Choroid plexus epithelial cell (primary cell): ENCODE measurements around the gene MNAT1.
A peak's percentile ranks its signal among the peaks of the same experiment; 100 is the strongest.
"Not testable (repeated sequence)": the region's sequence is repeated elsewhere in the genome, so short reads cannot be mapped to it uniquely, and the experiment has no call there.

Experiments
- DNase-seq: peaks from one replicate; pipeline ENCODE4 v3.0.0-alpha.2; 2010; ENCODE audit warnings: low read depth
- H3K4me3 ChIP-seq: 2 replicates; pipeline ENCODE4 v1.5.1; 2011; ENCODE audit warnings: low read depth, mild to moderate bottlenecking, control low read depth, low read length, moderate library complexity
- TF ChIP-seq, protein P1 (sequence below): conservative IDR thresholded peaks from 2 replicates; pipeline ENCODE4 v1.5.1; 2011; ENCODE audit warnings: low read depth, mild to moderate bottlenecking, control low read depth, inconsistent platforms, low read length, moderate library complexity

Gene MNAT1

DNA sequence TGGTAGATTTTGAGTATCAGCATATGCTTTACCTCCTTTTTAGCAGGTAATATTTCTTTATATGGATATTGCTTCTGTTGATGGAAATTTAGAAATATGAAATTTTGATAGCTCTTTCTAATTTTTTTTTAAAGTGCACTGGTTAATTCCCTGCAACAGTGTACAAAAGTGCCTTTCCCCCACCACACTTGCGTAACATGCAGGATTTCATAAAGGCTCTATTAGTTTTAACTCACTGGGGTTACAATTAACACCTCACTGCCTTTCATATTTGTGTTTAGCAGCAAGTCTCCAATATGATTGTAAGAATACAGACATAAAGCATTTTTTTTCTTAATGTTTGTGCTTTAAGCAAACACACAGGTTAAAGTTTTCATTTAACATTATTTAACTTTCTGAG lies 25.6 kb downstream of the MNAT1 start:
- no peak overlapping the region for H3K4me3 ChIP-seq
- TF ChIP-seq, protein P1, sequence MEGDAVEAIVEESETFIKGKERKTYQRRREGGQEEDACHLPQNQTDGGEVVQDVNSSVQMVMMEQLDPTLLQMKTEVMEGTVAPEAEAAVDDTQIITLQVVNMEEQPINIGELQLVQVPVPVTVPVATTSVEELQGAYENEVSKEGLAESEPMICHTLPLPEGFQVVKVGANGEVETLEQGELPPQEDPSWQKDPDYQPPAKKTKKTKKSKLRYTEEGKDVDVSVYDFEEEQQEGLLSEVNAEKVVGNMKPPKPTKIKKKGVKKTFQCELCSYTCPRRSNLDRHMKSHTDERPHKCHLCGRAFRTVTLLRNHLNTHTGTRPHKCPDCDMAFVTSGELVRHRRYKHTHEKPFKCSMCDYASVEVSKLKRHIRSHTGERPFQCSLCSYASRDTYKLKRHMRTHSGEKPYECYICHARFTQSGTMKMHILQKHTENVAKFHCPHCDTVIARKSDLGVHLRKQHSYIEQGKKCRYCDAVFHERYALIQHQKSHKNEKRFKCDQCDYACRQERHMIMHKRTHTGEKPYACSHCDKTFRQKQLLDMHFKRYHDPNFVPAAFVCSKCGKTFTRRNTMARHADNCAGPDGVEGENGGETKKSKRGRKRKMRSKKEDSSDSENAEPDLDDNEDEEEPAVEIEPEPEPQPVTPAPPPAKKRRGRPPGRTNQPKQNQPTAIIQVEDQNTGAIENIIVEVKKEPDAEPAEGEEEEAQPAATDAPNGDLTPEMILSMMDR = no peak
- no peak for DNase-seq

DNA sequence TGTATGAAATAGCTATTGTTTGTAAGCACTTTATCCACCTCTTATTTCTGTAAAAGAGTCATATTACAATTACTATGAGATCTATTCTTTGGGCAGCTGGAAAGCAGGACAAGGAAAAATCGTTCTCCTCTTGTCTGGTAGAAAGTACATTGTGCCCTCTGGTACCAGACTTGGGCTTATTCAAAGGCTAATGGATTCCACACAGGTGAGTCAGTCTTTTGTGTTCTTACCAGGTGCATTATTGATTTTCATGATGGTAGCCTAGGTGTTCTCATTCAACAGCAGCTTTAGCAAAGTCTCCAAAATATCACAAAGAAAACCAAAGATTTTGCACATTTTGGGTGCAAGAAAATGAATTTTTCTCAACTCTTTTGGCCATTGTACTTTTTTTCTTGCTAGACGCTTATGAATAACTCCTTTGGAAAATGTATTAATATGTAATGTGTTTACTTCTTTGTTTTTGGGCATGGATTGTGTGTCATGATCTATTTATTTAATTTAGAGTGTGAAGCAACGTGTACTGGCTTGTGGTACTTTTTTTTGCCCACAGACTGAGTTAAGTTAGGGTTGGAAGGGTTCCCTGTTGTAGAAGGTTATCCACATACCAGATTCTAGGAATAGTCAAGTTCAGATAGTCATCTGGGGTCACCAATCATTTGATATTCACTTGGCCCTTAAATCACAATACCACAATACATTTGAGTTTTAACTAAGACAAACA lies 26.2 kb downstream of the MNAT1 start:
- TF ChIP-seq, protein P1 = no peak
- DNase-seq = no peak
- H3K4me3 ChIP-seq = no peak overlapping the region

DNA sequence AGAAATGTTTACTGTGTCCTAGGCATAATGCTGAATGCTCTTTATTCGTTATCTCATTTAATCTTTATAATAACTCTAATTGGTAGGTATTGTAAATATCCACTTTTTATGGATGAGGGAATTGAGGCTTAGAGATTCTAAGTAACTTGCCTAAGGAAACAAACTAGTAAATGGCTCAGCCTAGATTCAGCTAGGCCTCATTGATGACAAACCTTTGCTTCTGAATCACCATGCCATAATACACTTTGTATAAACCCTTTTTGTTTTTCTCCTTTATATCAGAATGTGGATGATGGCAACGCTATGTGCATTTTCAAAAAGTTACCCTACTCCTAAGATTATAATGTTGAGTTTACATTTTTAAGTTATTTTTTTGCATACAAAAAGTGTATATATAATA lies 34.0 kb downstream of the MNAT1 start:
- no peak overlapping the region for H3K4me3 ChIP-seq
- DNase-seq = no peak
- TF ChIP-seq, protein P1 = no peak

DNA sequence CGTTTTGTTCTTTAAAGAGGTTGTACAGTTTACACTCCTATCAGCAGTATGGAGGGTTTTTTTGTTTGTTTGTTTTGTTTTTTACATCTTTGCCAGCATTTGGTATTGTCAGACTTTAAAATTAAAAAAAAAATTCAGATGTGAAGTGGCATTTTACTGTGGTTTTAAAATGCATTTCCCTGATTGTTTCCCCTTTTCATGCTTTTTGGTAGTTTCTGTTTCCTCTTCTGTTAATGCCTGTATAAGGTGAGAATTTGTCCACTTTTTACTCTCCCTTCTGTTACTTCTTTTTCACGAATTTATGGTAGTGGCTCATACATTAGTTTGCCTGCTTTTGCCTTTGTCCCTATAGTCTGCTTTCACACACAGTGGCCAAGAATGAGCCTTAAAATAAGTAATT lies 36.6 kb downstream of the MNAT1 start:
- no peak for DNase-seq
- TF ChIP-seq, protein P1 = no peak
- no peak overlapping the region for H3K4me3 ChIP-seq

GRCh38 chr14:60773558-60773957 lies 39.0 kb downstream of the MNAT1 start:
- H3K4me3 ChIP-seq = no peak overlapping the region
- TF ChIP-seq, protein P1 = no peak
- no peak for DNase-seq

DNA sequence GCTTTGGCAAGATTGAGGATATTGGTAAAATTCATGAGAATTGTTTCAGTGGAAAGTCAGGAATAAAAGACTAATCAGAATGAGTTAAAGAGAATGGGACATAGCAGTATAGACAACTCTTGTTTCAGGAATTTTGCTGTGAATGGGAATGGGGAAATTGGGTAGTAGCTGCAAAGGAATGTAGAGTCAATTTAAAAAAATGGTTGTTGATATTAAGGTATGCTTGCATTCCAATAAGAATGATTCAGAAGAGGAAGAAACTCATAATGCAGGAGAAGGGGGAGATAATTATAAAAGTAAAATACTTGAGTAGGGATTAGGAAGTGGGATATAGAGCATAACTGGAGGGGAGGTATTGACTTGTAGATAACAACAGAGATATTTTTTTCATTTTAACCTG lies 40.7 kb downstream of the MNAT1 start:
- TF ChIP-seq, protein P1 = no peak
- peak; percentile 68 for DNase-seq
- no peak overlapping the region for H3K4me3 ChIP-seq

- H3K4me3 ChIP-seq = no peak overlapping the region
- DNase-seq = peak; percentile 78
- TF ChIP-seq, protein P1 = no peak
Observed at GRCh38 chr14:60777856-60778578, 43.5 kb downstream of the MNAT1 start.

- H3K4me3 ChIP-seq, DNase-seq: not testable (repeated sequence)
Observed at GRCh38 chr14:60779745-60780514, 45.4 kb downstream of the MNAT1 start.

- DNase-seq, H3K4me3 ChIP-seq: not testable (repeated sequence)
Observed at GRCh38 chr14:60780558-60780957, 46.0 kb downstream of the MNAT1 start.
